Measurements from ENCODE around the gene PRKCB.

Gene PRKCB

GRCh38 chr16:24125214-24125613 is 289.4 kb downstream of the PRKCB start:
- Histone ChIP-seq H3K4me2 (no peak overlapping the region), H4K20me1 (no peaks in the 10 kb centered on the region), H3K27me3 (no peaks in the 10 kb centered on the region), H3K4me1 (no peaks in the 10 kb centered on the region), H3K9ac (no peak overlapping the region), H3K4me3 (no peak overlapping the region), H3K36me3 (no peaks in the 10 kb centered on the region), H3K27ac (no peak overlapping the region), H3K9me3 (no peaks in the 10 kb centered on the region)
- no peak for TF ChIP-seq Cebpa-rat (IDR thresholded peaks at IDR 0.05)

GRCh38 chr16:24129412-24129918 is 293.7 kb downstream of the PRKCB start:
- Histone ChIP-seq H3K4me3 (no peak overlapping the region), H3K9ac (no peak overlapping the region), H3K4me2 (no peak overlapping the region), H3K36me3 (no peaks in the 10 kb centered on the region), H3K27ac (no peak overlapping the region), H4K20me1 (no peaks in the 10 kb centered on the region), H3K4me1 (no peaks in the 10 kb centered on the region), H3K27me3 (no peaks in the 10 kb centered on the region), H3K9me3 (no peaks in the 10 kb centered on the region)
- TF ChIP-seq Cebpa-rat (IDR thresholded peaks at IDR 0.05): no peak

GRCh38 chr16:24130494-24131085 is 294.8 kb downstream of the PRKCB start:
- Histone ChIP-seq H3K4me1 (no peaks in the 10 kb centered on the region), H3K36me3 (no peaks in the 10 kb centered on the region), H3K27me3 (no peaks in the 10 kb centered on the region), H3K9me3 (no peaks in the 10 kb centered on the region), H3K4me3 (no peak overlapping the region), H3K4me2 (no peak overlapping the region), H4K20me1 (no peaks in the 10 kb centered on the region), H3K9ac (no peak overlapping the region), H3K27ac (no peak overlapping the region)
- no peak for TF ChIP-seq Cebpa-rat (IDR thresholded peaks at IDR 0.05)

GRCh38 chr16:24131294-24131693 is 295.5 kb downstream of the PRKCB start:
- H3K4me3 ChIP-seq: no peak overlapping the region
- no peak overlapping the region for H3K27ac ChIP-seq
- H3K9me3 ChIP-seq: no peaks in the 10 kb centered on the region
- H3K27me3 ChIP-seq: no peaks in the 10 kb centered on the region
- H3K4me1 ChIP-seq: no peaks in the 10 kb centered on the region
- no peak overlapping the region for H3K9ac ChIP-seq
- no peaks in the 10 kb centered on the region for H4K20me1 ChIP-seq
- no peak for TF ChIP-seq Cebpa-rat (IDR thresholded peaks at IDR 0.05)
- H3K36me3 ChIP-seq: no peaks in the 10 kb centered on the region
- H3K4me2 ChIP-seq: no peak overlapping the region

GRCh38 chr16:24132048-24132796 is 296.4 kb downstream of the PRKCB start:
- H3K4me2 ChIP-seq: no peak overlapping the region
- H4K20me1 ChIP-seq: no peaks in the 10 kb centered on the region
- H3K9me3 ChIP-seq: no peaks in the 10 kb centered on the region
- no peak overlapping the region for H3K4me3 ChIP-seq
- H3K27me3 ChIP-seq: no peaks in the 10 kb centered on the region
- no peaks in the 10 kb centered on the region for H3K4me1 ChIP-seq
- no peak overlapping the region for H3K9ac ChIP-seq
- TF ChIP-seq Cebpa-rat (IDR thresholded peaks at IDR 0.05): no peak
- no peaks in the 10 kb centered on the region for H3K36me3 ChIP-seq
- no peak overlapping the region for H3K27ac ChIP-seq

GRCh38 chr16:24132797-24133155 is 297.0 kb downstream of the PRKCB start:
- Histone ChIP-seq H3K4me1 (no peaks in the 10 kb centered on the region), H3K4me2 (no peak overlapping the region), H3K27ac (no peak overlapping the region), H3K9ac (no peak overlapping the region), H4K20me1 (no peaks in the 10 kb centered on the region), H3K4me3 (no peak overlapping the region), H3K36me3 (no peaks in the 10 kb centered on the region), H3K9me3 (no peaks in the 10 kb centered on the region), H3K27me3 (no peaks in the 10 kb centered on the region)
- no peak for TF ChIP-seq Cebpa-rat (IDR thresholded peaks at IDR 0.05)

GRCh38 chr16:24135624-24136565 is 300.1 kb downstream of the PRKCB start:
- H3K36me3 ChIP-seq: no peaks in the 10 kb centered on the region
- H3K4me1 ChIP-seq: no peaks in the 10 kb centered on the region
- H3K4me2 ChIP-seq: no peak overlapping the region
- TF ChIP-seq Cebpa-rat (IDR thresholded peaks at IDR 0.05): no peak
- no peak overlapping the region for H3K4me3 ChIP-seq
- H3K27me3 ChIP-seq: no peaks in the 10 kb centered on the region
- H3K9me3 ChIP-seq: peaks cover 10% of the 10 kb centered on the region; the same call in 1 of the 2 replicates
- H4K20me1 ChIP-seq: no peaks in the 10 kb centered on the region
- H3K27ac ChIP-seq: no peak overlapping the region
- H3K9ac ChIP-seq: no peak overlapping the region

GRCh38 chr16:24138024-24138423 is 302.2 kb downstream of the PRKCB start:
- Histone ChIP-seq H4K20me1 (no peaks in the 10 kb centered on the region), H3K4me1 (no peaks in the 10 kb centered on the region), H3K27me3 (no peaks in the 10 kb centered on the region), H3K9me3 (peaks cover 10% of the 10 kb centered on the region; the same call in 1 of the 2 replicates), H3K27ac (no peak overlapping the region), H3K4me2 (no peak overlapping the region), H3K36me3 (no peaks in the 10 kb centered on the region), H3K9ac (no peak overlapping the region), H3K4me3 (no peak overlapping the region)
- TF ChIP-seq Cebpa-rat (IDR thresholded peaks at IDR 0.05): no peak

- Histone ChIP-seq H3K4me2 (no peak overlapping the region), H3K4me1 (no peaks in the 10 kb centered on the region), H3K4me3 (no peak overlapping the region), H4K20me1 (no peaks in the 10 kb centered on the region), H3K36me3 (no peaks in the 10 kb centered on the region), H3K9me3 (peaks cover 10% of the 10 kb centered on the region; the same call in 1 of the 2 replicates), H3K9ac (no peak overlapping the region), H3K27me3 (no peaks in the 10 kb centered on the region), H3K27ac (no peak overlapping the region)
- no peak for TF ChIP-seq Cebpa-rat (IDR thresholded peaks at IDR 0.05)
These were observed 302.8 kb downstream of the PRKCB start for GRCh38 chr16:24138575-24138974.

Measured in BLaER1 (cell line).